Skeletal muscle satellite cell (primary cell): ENCODE data around the gene PTPN23.

Experiments
- H3K27me3 ChIP-seq: 2 replicates; pipeline ENCODE4 v1.7.0; 2013; ENCODE audit warnings: low read length; ENCODE audit not compliant: control insufficient read depth, insufficient read depth
- H3K36me3 ChIP-seq: 2 replicates; pipeline ENCODE4 v1.7.0; 2013; ENCODE audit warnings: mild to moderate bottlenecking, control low read depth, low read length; ENCODE audit not compliant: insufficient read depth
- H3K4me1 ChIP-seq: 2 replicates; pipeline ENCODE4 v1.7.0; 2013; ENCODE audit warnings: low read length; ENCODE audit not compliant: control insufficient read depth, insufficient read depth
- H3K4me2 ChIP-seq: 2 replicates; pipeline ENCODE4 v1.7.0; 2013; ENCODE audit warnings: mild to moderate bottlenecking, low read length
- H3K4me3 ChIP-seq: 2 replicates; pipeline ENCODE4 v1.7.0; 2013; ENCODE audit warnings: low read length
- H3K9ac ChIP-seq: 2 replicates; pipeline ENCODE4 v1.7.0; 2013; ENCODE audit warnings: mild to moderate bottlenecking, low read depth, low read length, moderate library complexity
- H3K9me3 ChIP-seq: replicated peaks from 2 replicates; pipeline ENCODE4 v1.7.0; 2013; ENCODE audit warnings: mild to moderate bottlenecking, control low read depth, low read length

Gene PTPN23

GRCh38 chr3:47394140-47394870 is 13.5 kb downstream of the PTPN23 start:
- Histone ChIP-seq H3K27me3 (no peaks in the 10 kb centered on the region), H3K4me3 (peak overlapping the region; percentile 15), H3K9ac (no peak overlapping the region), H3K36me3 (peaks cover 21% of the 10 kb centered on the region), H3K4me1 (peaks cover 19% of the 10 kb centered on the region), H3K9me3 (no peaks in the 10 kb centered on the region), H3K4me2 (peak overlapping the region; percentile 44)

GRCh38 chr3:47394881-47395280 is 14.1 kb downstream of the PTPN23 start:
- no peaks in the 10 kb centered on the region for H3K27me3 ChIP-seq
- H3K9ac ChIP-seq: no peak overlapping the region
- no peak overlapping the region for H3K4me3 ChIP-seq
- peaks cover 24% of the 10 kb centered on the region for H3K4me1 ChIP-seq
- no peaks in the 10 kb centered on the region for H3K9me3 ChIP-seq
- H3K4me2 ChIP-seq: no peak overlapping the region
- H3K36me3 ChIP-seq: peaks cover 21% of the 10 kb centered on the region

DNA sequence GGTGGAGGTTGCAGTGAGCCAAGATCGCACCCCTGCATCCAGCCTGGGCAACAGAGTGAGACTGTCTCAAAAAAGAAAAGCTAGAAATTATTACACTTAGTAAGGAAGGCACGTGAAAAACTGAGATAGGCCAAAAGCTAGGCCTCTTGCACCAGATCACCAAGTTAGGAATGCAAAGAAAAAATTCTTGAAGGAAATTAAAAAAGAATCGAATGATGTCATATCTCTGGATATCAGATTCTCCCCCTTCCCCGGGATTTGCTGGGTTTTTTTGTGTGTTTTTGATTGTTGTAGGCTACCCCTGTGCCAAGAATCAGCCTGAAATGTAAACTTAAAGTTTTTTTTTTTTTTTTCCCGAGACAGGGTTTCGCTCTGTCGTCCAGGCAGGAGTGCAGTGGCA is 17.4 kb downstream of the PTPN23 start:
- H3K9me3 ChIP-seq: no peaks in the 10 kb centered on the region
- H3K36me3 ChIP-seq: peaks cover 21% of the 10 kb centered on the region
- H3K4me1 ChIP-seq: peaks cover 24% of the 10 kb centered on the region
- no peak overlapping the region for H3K4me3 ChIP-seq
- no peak overlapping the region for H3K4me2 ChIP-seq
- H3K9ac ChIP-seq: no peak overlapping the region
- no peaks in the 10 kb centered on the region for H3K27me3 ChIP-seq

GRCh38 chr3:47399016-47399415 is 18.2 kb downstream of the PTPN23 start:
- peaks cover 21% of the 10 kb centered on the region for H3K36me3 ChIP-seq
- no peaks in the 10 kb centered on the region for H3K27me3 ChIP-seq
- peaks cover 16% of the 10 kb centered on the region for H3K4me1 ChIP-seq
- H3K4me2 ChIP-seq: no peak overlapping the region
- no peak overlapping the region for H3K9ac ChIP-seq
- no peaks in the 10 kb centered on the region for H3K9me3 ChIP-seq
- no peak overlapping the region for H3K4me3 ChIP-seq

GRCh38 chr3:47399531-47400270 is 18.9 kb downstream of the PTPN23 start:
- Histone ChIP-seq H3K9ac (no peak overlapping the region), H3K9me3 (no peaks in the 10 kb centered on the region), H3K27me3 (no peaks in the 10 kb centered on the region), H3K36me3 (peaks cover 21% of the 10 kb centered on the region), H3K4me3 (no peak overlapping the region), H3K4me1 (peaks cover 13% of the 10 kb centered on the region), H3K4me2 (no peak overlapping the region)

GRCh38 chr3:47404431-47404876 is 23.6 kb downstream of the PTPN23 start:
- Histone ChIP-seq H3K36me3 (peaks cover 39% of the 10 kb centered on the region), H3K9ac (peak overlapping the region; percentile 7), H3K4me2 (no peak overlapping the region), H3K4me1 (peaks cover 16% of the 10 kb centered on the region), H3K27me3 (no peaks in the 10 kb centered on the region), H3K4me3 (no peak overlapping the region), H3K9me3 (no peaks in the 10 kb centered on the region)

DNA sequence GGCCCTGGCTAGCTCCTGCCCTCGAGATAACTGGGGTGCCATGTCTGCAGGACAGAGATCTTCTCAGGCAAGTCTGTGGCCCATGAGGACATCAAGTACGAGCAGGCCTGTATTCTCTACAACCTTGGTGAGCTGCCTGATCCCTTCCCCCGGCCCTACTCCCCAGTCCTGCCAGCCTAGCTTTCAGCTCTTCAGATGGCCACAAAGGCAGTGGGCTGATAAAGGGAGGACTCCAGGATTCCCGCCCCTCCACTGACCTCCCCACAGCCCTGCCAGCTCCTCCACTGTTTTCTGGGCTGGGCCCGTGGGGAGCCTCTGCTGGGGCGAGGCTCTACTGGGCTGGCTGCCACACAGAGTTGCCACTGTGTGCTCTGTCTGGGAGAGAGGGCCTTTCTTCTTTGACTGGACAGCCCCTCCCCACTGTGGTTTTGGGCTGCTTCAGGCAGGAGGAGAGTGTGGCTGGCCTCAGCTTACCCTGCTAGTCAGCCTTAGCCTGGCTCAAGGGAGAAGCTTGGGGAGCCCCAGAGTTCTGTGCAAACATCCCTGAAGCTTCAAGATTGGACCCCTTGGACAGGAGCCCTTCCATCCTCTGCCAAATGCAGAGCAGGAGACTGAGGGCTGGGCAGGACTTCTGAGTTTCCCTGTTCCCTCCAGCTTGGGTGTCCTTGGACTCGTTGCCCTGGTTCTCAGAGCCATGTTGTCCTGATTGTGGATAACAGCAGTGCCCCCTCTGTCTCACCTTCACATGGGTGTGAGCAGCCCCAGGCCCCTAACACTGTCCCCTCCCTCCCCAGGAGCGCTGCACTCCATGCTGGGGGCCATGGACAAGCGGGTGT is 24.4 kb downstream of the PTPN23 start:
- peak overlapping the region; percentile 7 for H3K9ac ChIP-seq
- peaks cover 45% of the 10 kb centered on the region for H3K36me3 ChIP-seq

DNA sequence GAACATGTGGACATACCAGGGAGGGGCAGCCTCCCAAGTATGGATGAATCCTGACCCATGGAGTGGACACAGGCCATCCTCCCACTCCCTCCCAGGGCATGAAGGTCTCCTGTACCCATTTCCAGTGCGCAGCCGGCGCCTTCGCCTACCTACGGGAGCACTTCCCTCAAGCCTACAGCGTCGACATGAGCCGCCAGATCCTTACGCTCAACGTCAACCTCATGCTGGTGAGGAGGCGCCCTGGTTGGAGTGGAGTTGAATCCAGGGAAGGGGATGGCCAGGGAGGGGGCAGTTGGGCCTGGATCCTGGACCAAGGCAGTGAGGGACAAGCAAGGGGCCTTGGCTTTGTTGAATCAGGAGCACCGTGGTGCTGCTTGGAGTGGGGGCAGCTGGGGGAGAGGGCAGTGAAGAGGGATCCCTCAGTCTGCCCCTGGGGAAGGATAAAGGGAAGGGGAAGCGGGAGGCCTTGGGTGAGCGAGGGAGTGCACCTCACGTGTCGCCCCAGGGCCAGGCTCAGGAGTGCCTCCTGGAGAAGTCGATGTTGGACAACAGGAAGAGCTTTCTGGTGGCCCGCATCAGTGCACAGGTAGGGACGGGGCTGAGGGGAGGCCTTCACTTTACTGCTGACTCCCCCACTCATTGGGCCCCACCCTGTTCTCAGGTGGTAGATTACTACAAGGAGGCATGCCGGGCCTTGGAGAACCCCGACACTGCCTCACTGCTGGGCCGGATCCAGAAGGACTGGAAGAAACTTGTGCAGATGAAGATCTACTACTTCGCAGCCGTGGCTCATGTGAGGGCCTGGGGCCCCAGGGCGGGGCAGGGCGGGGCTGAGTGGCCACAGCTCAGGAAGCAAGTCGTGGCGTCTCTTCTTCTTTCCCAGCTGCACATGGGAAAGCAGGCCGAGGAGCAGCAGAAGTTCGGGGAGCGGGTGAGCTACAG is 25.3 kb downstream of the PTPN23 start:
- Histone ChIP-seq H3K4me1 (peaks cover 12% of the 10 kb centered on the region), H3K36me3 (peaks cover 47% of the 10 kb centered on the region), H3K9ac (no peak overlapping the region), H3K4me2 (no peak overlapping the region), H3K9me3 (no peaks in the 10 kb centered on the region), H3K27me3 (no peaks in the 10 kb centered on the region), H3K4me3 (no peak overlapping the region)

More for the DNA sequence above, 24.4 kb downstream of the PTPN23 start:
- Histone ChIP-seq H3K9me3 (no peaks in the 10 kb centered on the region), H3K4me2 (no peak overlapping the region), H3K4me1 (peaks cover 12% of the 10 kb centered on the region), H3K4me3 (no peak overlapping the region), H3K27me3 (no peaks in the 10 kb centered on the region)

GRCh38 chr3:47406762-47407149 is 25.9 kb downstream of the PTPN23 start:
- Histone ChIP-seq H3K4me2 (no peak overlapping the region), H3K9me3 (no peaks in the 10 kb centered on the region), H3K4me1 (peaks cover 12% of the 10 kb centered on the region), H3K9ac (no peak overlapping the region), H3K36me3 (peaks cover 54% of the 10 kb centered on the region), H3K27me3 (no peaks in the 10 kb centered on the region), H3K4me3 (no peak overlapping the region)

DNA sequence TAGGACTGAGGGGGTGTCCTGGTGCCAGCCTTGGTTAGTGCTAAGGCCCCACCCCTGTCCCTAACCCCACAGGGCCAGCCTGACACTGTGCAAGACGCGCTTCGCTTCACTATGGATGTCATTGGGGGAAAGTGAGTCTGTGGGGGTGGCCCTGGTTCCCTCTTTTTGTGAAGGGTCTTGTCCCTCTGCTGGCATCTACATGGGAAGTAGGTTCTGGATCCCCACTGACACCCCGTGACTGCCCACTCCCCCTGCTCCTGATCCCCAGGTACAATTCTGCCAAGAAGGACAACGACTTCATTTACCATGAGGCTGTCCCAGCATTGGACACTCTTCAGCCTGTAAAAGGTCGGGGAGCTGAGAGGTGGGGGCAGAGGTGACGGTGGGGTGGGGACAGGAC is 26.4 kb downstream of the PTPN23 start:
- peaks cover 12% of the 10 kb centered on the region for H3K4me1 ChIP-seq
- H3K9me3 ChIP-seq: no peaks in the 10 kb centered on the region
- H3K4me2 ChIP-seq: no peak overlapping the region
- H3K4me3 ChIP-seq: no peak overlapping the region
- H3K36me3 ChIP-seq: peaks cover 59% of the 10 kb centered on the region
- H3K9ac ChIP-seq: no peak overlapping the region
- H3K27me3 ChIP-seq: no peaks in the 10 kb centered on the region
